Activated naive CD4-positive, alpha-beta T cell (primary cell): Measurements from ENCODE around the gene PTPRK.
"Not testable (repeated sequence)": the region's sequence is repeated elsewhere in the genome, so short reads cannot be mapped to it uniquely, and the experiment has no call there.

Source experiments
- DNase-seq, 4 experiments: peaks; one replicate each; lab custom pipeline; 2025; lab: John Stamatoyannopoulos, UW

Gene PTPRK

GRCh38 chr6:128491100-128491581 is 29.3 kb downstream of the PTPRK start:
- no peak for DNase-seq

DNA sequence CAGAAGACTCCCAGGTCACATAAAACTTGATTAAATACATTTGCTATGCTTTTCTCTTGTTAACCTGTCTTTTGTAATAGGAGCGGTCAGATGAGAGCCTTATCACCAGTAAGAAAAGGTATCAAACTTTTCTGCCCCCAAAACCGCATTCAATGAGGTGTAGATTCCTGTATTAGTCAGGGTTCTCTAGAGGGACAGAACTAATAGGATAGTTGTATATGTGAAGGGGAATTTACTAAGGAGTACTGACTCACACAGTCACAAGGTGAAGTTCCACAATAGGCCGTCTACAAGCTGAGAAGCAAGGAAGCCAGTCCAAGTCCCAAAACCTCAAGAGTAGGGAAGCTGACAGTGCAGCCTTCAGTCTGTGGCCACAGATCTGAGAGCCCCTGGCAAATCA is 32.7 kb downstream of the PTPRK start:
- DNase-seq, result no peak

DNA sequence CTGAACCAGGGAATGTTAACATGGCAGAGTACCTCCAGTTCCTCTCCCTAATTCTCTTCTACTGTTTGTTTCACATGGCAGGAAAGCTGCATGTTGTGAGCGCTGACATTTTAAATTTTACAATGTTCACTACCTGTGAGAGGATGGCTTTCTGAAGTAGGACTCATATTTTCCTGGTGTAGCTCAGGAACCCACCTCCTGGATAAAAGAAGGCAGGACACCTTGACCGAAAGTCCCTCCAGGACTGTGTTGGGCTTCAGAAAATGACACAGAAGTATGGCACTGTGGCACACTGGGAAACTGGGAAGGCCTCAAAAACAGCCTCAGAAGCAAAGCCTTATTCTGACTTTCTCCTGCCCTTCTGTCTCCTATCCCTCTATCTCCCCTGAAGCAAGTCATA is 33.3 kb downstream of the PTPRK start:
- DNase-seq, result no peak

DNA sequence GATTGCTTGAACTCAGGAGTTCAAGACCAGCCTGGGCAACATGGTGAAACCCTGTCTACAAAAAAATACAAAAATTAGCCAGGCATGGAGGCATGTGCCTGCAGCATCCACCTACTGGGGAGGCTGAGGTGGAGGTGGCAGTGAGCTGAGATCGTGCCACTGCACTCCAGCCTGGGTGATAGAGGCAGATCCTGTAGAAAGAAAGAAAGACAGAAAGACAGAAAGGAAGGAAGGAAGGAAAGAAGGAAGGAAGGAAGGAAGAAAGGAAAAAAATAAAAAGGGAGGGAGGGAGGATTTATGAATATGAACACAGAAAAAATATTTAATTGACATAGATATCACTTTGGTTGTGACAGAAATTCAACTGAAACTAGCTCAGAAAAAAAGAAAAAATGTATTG is 33.8 kb downstream of the PTPRK start:
- not testable (repeated sequence) for DNase-seq

DNA sequence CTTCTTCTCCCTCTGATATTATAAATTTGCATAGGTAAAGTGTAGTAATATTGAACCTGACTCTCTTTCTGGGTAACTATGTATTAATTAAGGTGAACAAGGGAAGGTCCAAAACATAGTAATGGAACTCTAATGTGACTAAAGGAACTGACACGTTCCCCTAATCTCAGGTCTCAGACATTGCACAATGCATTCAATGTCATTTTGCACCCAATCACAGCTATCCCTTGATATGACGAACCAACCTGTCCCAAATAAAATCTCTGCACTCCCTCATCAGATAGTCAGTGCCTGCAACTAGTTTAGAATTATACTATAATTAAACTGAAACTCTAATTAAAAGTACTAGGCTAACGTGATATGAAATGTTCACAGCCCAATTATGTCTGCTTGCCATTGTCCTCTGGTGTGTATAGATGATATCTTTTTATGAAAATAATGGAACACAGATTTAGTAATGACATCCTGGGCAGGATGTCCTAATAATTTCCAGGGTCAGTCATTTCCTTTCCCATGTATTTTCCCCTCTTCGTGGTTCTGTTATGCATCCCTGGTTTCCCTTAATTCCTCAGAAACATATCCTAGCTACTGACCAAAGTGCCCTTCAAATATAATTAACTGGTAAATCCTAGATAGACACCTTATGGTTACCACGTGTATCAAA is 36.8 kb downstream of the PTPRK start:
- DNase-seq, result no peak

GRCh38 chr6:128482642-128483041 is 37.8 kb downstream of the PTPRK start:
- no peak for DNase-seq

DNA sequence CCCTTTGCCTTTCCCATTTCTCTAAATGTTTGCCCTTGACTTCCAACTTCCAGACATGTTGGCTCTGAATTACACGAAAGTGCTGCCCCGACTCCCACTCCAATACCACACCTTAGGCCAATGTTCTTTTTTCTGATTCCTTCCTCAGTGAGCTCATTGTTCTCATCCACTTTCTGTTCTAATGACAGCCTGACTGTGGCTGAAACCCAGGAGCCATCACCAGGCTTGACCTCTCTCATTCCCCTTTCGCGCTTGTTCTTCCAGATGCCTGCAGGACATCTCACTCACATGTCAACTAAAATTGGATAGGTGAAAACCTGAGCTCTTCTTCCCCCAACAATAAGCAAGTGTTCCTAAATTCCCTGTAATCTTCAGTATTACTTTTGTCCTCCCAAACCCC is 40.4 kb downstream of the PTPRK start:
- no peak for DNase-seq

DNA sequence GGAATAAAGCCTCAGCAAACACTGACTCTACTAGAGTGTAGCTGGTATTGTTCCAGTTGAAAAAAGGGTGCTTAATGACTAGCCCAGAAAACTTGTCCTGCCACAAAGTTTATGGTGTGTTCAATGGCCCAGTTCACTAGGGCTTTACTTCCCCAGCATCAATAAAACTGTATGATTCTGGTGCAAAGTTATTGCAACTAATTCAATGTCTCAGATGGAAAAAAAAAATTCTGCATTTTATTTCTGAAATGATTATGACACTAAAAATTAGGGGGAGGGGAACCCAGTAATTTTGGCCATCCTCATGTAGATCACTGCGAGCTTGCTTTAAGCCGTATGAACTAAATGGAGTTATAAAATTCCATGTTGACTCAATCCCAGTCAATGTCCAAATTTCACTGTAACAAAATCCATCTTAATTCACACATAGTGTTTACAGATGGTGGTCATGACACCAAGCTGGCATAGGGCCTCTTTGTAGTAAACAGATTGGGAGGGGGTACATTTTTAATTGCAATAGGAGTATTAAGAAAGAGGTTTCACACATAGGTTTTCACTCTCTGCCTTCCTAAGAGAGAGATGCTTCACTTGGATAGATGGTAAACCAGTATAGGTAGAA is 41.2 kb downstream of the PTPRK start:
- no peak for DNase-seq

DNA sequence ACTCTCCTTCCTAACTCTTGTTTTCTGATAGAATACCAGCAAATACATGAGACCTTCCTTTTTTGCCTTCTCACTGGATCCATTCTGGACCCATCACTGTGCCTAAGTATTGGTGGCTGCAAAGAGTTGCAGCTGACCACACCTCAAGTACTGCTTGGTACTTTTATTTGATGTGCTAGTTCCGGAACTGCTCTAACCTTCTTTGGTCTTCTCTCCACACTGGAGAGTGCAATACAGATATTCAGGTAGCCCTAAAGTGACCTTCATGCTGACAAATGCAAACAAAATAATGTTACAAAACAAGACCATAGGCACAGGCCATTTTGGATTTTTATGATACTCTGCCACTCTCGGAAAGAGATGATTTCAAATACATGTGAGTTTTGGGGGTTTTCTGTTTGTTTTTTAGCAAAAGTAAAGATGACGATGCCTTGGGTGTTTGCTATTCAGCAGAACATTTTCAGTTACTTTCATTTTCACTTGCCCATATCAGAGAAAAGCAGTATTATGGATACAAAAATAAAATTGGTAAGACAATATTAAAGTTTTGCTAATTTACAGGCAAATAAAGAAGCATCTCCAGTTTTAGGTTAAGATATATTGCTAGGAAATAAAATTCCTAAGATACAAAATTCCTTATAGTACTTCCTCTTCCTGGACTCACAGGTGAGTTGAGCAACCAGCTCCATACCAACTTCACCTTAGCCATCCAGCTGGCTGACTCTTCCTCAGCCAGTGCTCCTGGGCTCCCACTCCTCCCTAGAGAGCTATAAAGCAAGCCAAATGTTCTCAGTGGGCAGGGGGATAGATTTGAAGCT is 42.0 kb downstream of the PTPRK start:
- no peak for DNase-seq

- DNase-seq, result no peak
Observed at GRCh38 chr6:128474933-128475332, 45.5 kb downstream of the PTPRK start.

DNA sequence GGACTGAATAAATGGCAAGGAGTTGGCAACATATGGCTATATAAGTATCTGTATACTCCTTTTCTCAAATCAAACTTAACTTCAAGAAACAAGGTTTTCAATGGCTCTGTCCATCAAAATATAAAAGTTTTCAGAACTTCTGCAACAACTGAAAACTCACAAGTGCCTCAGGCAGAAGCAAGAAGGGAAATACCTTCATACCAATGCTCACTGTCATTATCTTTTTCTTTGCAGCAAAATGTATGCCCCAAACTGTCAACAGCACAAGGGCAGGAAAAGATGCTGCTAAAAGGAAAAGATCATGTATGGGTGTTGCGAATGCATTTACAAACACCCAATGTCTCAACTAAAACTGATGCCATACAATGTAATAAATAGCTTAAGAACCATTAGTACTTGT is 45.9 kb downstream of the PTPRK start:
- no peak for DNase-seq

DNA sequence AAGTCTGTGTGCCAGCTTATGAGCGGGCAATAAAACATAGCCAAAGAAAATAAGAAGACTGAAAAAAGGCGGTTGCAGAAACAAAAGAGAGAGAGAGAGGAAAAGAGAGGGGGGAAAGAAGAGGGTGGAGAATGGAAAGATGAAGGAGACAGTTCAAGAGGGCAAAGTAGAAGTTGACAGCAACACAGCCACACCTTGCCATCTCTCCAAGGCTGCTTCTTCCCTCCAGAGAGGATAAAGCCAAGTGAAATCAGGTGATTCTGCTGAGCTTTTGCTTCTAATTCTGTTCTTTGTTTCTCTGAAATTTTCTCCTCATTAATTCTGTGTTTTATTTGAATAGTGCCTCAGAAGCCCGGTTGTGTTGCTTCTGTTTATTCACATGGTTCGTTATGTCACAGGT is 48.5 kb downstream of the PTPRK start:
- DNase-seq, result no peak

GRCh38 chr6:128465368-128466343 is 54.7 kb downstream of the PTPRK start:
- DNase-seq, result no peak

- no peak for DNase-seq
Observed at GRCh38 chr6:128464790-128465189, 55.6 kb downstream of the PTPRK start.

- DNase-seq, result no peak
Observed at GRCh38 chr6:128463942-128464341, 56.5 kb downstream of the PTPRK start.

GRCh38 chr6:128461501-128461900 is 58.9 kb downstream of the PTPRK start:
- no peak for DNase-seq

DNA sequence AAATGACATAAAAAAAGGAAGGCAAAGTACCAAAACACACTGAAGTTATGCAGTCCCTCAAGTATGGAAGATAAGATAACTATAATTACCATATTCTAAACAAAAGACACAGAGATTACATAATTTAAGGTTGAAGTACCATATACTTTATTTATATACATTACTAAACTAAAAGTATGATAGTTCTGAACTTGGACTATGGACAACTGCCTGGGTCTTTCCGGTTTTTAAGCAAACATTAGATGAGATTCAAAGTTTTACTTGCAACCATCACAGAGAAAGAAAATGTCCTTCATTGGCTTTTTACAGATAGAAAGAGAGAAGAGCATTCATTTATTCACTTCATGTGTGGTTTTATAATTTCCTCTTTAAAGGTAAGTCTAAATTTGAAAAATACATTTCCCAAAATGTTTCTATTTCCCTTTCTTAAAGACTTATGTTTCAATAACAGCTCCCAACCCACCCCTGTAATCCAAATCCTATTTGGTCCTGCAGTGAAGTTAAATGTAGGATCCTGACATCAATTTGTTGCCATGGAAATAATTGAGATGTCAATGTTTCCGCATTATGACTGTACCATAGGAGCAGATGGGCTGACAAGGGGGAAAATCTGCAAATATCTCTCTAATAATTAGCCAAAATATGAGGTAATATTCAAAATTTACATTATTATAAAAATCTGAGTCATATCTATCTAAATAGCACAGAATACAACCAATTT is 63.7 kb downstream of the PTPRK start:
- no peak for DNase-seq

DNA sequence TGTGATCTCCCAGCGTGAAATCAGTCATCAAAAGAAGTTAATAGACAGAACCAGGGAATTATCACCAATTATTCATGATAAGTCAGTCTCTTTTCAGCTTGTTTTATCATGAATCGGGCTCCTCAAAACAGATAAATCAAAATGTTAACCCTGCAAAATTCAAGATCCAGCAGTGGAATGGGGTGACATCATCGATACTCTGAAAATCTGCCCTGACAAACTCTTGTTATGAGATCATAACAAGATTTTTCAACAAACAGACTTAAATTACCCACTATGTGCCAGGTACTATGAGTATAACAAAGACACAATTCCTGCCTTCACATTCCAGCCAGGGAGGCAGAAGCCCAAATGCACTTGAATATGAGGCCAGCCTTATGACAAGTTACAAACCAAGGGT is 64.4 kb downstream of the PTPRK start:
- DNase-seq, result no peak

DNA sequence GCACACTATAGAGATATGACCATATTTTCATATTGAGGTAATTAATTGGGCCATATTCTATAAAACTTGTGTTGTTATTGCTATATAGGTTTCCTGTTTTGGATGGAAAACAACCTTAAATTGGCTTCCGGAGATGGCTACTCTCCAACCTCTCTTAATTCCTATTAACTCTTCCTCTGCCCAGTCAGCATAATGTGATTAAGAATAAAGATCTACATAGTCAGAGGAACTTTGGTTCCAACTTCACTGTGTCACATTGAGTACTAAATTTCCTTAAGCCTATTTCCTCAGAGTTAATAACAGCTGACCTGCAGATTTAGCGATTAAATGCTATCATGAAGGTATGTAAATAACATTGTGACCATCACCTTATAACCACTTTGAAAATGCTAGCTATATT is 67.7 kb downstream of the PTPRK start:
- no peak for DNase-seq

GRCh38 chr6:128446497-128446896 is 73.9 kb downstream of the PTPRK start:
- DNase-seq, result no peak

GRCh38 chr6:128443553-128443952 is 76.8 kb downstream of the PTPRK start:
- no peak for DNase-seq
